ENCODE results near the gene KIF2B. TPM values are rescaled to one million over a fixed set of nuclear protein-coding genes. Genes with fewer than 3 reads are reported as not detected.

Gene KIF2B
- total RNA-seq, 1 experiment from 2014 or later = not detected

DNA sequence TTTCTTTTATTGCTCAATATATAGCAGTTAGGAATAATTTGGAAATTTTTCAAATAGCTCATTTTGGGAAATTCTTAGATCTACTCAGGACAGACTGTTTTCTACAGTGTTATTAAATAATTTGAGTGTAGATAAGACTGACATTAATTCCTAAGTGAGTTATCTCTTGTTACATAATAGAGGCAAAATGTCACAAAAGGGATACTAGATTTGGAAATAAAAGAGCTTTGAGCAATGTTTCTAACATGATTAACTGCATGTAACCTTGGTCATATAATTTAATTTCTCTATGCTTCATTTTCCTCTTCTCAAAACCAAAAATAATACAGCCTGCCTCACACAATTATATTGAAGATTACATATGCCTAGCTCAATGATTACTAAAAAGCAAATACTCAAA, 16.3 kb upstream of the KIF2B start:
- Histone ChIP-seq H3K79me2 (ENCODE audit: low read depth) (no peaks in the 10 kb centered on the region), H3K27me3 (ENCODE audit: insufficient read depth, low read depth) (no peaks in the 10 kb centered on the region), H4K20me1 (ENCODE audit: insufficient read depth) (no peaks in the 10 kb centered on the region), H3K9me3 (ENCODE audit: insufficient read depth, low read depth) (no peaks in the 10 kb centered on the region), H3K9me2 (ENCODE audit: insufficient read depth) (no peaks in the 10 kb centered on the region), H3K4me3 (no peak overlapping the region), H3K4me2 (no peak overlapping the region), H3K36me3 (ENCODE audit: low read depth) (no peaks in the 10 kb centered on the region), H2AFZ (no peak overlapping the region), H3K4me1 (replicated peaks; ENCODE audit: insufficient read depth) (no peaks in the 10 kb centered on the region), H3K27ac (no peak overlapping the region), H3F3A (ENCODE audit: insufficient read depth, low read depth) (no peaks in the 10 kb centered on the region)
- intact Hi-C loops (cut with micrococcal nuclease; ENCODE audit: unreplicated experiment) = no loop called here
- no peak for DNase-seq
- ChIA-PET POLR2A (ENCODE audit: unreplicated experiment) (interaction anchor here (0.6 kb wide), 1 partner anchor 92 kb away, joined by 4 read pairs; no protein-coding TSS in a partner anchor), CTCF (no interaction called here)
- TF ChIP-seq, protein P1, sequence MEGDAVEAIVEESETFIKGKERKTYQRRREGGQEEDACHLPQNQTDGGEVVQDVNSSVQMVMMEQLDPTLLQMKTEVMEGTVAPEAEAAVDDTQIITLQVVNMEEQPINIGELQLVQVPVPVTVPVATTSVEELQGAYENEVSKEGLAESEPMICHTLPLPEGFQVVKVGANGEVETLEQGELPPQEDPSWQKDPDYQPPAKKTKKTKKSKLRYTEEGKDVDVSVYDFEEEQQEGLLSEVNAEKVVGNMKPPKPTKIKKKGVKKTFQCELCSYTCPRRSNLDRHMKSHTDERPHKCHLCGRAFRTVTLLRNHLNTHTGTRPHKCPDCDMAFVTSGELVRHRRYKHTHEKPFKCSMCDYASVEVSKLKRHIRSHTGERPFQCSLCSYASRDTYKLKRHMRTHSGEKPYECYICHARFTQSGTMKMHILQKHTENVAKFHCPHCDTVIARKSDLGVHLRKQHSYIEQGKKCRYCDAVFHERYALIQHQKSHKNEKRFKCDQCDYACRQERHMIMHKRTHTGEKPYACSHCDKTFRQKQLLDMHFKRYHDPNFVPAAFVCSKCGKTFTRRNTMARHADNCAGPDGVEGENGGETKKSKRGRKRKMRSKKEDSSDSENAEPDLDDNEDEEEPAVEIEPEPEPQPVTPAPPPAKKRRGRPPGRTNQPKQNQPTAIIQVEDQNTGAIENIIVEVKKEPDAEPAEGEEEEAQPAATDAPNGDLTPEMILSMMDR (conservative IDR thresholded peaks at IDR 0.05) = no peak
- TF ChIP-seq EZH2 (IDR thresholded peaks at IDR 0.05; ENCODE audit: low read depth) = no peak
- BruUV-seq (replicated peaks) = no TSS peak

DNA sequence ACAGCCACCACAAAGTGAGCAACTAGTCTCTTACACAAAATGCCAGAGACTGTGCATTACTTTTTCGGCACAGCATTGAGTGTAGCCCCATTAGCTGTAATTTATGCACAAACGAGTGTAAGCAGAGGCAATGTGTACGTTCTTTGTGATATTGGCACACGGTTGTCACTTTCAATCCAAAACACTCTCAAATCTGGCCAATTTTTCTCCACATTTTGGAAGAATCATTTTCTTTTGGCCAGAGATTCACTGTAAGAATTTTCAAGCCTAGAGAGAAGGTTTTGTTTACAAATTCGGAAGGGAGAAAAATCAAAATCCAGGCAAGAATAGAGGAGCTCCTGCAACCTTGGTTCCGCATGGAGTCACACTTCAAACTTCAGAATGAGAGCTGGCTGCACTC, 15.4 kb upstream of the KIF2B start:
- no peaks in the 10 kb centered on the region for H3K9me3 ChIP-seq (ENCODE audit: insufficient read depth, low read depth)
- no peaks in the 10 kb centered on the region for H3K9me2 ChIP-seq (ENCODE audit: insufficient read depth)
- H3F3A ChIP-seq (ENCODE audit: insufficient read depth, low read depth) = no peaks in the 10 kb centered on the region
- peak overlapping the region; percentile 40 for H2AFZ ChIP-seq
- ChIA-PET CTCF (no interaction called here), POLR2A (ENCODE audit: unreplicated experiment) (no interaction called here)
- no peak overlapping the region for H3K4me2 ChIP-seq
- no peak for TF ChIP-seq EZH2 (IDR thresholded peaks at IDR 0.05; ENCODE audit: low read depth)
- TF ChIP-seq, protein P1 (conservative IDR thresholded peaks at IDR 0.05) = no peak
- no TSS peak for BruUV-seq (replicated peaks)
- DNase-seq = no peak
- H3K27ac ChIP-seq = no peak overlapping the region
- intact Hi-C loops (cut with micrococcal nuclease; ENCODE audit: unreplicated experiment) = no loop called here
- H3K4me3 ChIP-seq = no peak overlapping the region
- no peaks in the 10 kb centered on the region for H3K27me3 ChIP-seq (ENCODE audit: insufficient read depth, low read depth)
- H3K4me1 ChIP-seq (replicated peaks; ENCODE audit: insufficient read depth) = no peaks in the 10 kb centered on the region
- no peaks in the 10 kb centered on the region for H4K20me1 ChIP-seq (ENCODE audit: insufficient read depth)
- H3K79me2 ChIP-seq (ENCODE audit: low read depth) = no peaks in the 10 kb centered on the region
- no peaks in the 10 kb centered on the region for H3K36me3 ChIP-seq (ENCODE audit: low read depth)

DNA sequence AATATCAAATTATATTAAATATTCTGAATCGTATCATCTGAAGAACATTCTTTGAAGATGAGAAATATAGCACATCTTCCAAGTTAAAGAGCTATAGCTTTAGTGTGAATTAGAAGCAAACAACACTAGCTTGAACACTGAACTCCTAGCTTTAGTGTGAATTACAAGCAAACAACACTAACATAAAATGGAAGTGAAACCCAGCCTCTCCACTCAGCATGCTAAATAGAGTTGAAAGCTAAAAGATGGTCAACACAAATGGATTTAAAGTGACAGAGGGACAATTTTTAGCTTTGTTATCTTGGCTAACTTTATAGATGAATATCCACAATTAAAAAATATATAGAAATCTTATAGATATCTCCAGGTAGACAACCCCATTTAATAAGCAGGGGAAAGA, 4.5 kb upstream of the KIF2B start:
- no peak overlapping the region for H3K27ac ChIP-seq
- no peaks in the 10 kb centered on the region for H4K20me1 ChIP-seq (ENCODE audit: insufficient read depth)
- H3K4me3 ChIP-seq = no peak overlapping the region
- no peaks in the 10 kb centered on the region for H3F3A ChIP-seq (ENCODE audit: insufficient read depth, low read depth)
- no peaks in the 10 kb centered on the region for H3K4me1 ChIP-seq (replicated peaks; ENCODE audit: insufficient read depth)
- H3K9me2 ChIP-seq (ENCODE audit: insufficient read depth) = no peaks in the 10 kb centered on the region
- no peak overlapping the region for H2AFZ ChIP-seq
- H3K79me2 ChIP-seq (ENCODE audit: low read depth) = no peaks in the 10 kb centered on the region
- H3K27me3 ChIP-seq (ENCODE audit: insufficient read depth, low read depth) = no peaks in the 10 kb centered on the region
- DNase-seq = no peak
- H3K36me3 ChIP-seq (ENCODE audit: low read depth) = no peaks in the 10 kb centered on the region
- TF ChIP-seq EZH2 (IDR thresholded peaks at IDR 0.05; ENCODE audit: low read depth) = no peak
- TF ChIP-seq, protein P1 (conservative IDR thresholded peaks at IDR 0.05) = no peak
- no peaks in the 10 kb centered on the region for H3K9me3 ChIP-seq (ENCODE audit: insufficient read depth, low read depth)
- CTCF ChIA-PET = no interaction called here
- no peak overlapping the region for H3K4me2 ChIP-seq
- POLR2A ChIA-PET (ENCODE audit: unreplicated experiment) = no interaction called here
- intact Hi-C loops (cut with micrococcal nuclease; ENCODE audit: unreplicated experiment) = loop anchor here (5.0 kb wide), 1 partner anchor 841 kb away; no protein-coding TSS in a partner anchor
- BruUV-seq (replicated peaks) = no TSS peak
